NCI-H345 (cell line): ENCODE results near the gene SLCO3A1.

Source experiments
- DNase-seq: peaks from one replicate; lab custom pipeline; 2025; lab: John Stamatoyannopoulos, UW

Gene SLCO3A1

DNA sequence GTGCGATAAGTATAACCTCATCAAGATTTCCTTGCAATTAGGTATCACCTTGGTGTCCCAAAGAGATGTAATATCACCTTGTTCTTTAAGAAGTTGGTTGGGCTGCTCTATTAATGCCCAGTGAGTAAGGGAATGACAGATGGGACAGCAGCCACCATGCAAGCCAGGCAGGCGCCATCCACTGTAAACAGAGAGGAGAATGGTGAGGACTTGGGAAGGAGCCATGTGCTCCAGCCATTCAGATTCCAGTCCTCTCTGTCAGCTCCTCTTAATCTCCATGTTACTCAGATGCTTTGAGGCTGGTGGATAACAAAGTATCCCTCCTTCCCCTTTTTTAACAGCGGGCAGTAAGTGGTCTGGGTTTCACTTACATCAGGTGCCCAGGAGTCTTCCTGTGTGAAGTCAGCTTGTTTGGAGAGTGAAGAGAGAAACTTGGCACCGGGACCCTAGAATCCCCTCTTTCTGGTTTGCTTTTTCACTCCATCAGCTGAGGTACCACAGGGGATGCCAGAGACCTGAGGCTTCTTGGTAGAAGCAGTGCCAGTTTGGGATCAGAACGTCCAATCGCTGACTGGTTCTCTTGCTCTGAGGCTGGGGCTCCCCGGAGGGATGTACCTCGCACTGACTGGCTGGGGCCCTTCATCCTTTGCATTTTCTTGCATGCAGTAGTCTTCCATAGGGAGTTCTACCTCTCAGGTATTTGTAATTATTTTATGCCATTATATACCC lies 29.5 kb downstream of the SLCO3A1 start:
- DNase-seq = no peak

DNA sequence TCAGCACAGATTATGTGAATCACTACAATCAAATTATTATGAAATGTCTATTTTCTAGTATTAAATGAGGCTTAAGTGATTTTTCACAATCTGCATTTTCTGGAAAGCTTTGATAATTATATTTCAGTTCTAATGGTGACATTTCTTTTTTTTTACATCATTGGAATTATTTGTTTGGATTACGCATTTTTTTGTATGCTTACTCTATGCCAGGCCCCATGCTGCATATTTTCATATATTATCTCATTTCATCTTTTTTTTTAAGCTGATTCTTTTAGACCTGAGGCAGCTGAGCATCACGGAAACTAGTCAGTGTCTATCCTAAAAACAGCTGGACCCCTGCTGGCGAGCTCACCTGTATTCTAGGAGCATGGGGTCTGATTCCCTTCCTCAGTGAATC lies 31.1 kb downstream of the SLCO3A1 start:
- DNase-seq = no peak

DNA sequence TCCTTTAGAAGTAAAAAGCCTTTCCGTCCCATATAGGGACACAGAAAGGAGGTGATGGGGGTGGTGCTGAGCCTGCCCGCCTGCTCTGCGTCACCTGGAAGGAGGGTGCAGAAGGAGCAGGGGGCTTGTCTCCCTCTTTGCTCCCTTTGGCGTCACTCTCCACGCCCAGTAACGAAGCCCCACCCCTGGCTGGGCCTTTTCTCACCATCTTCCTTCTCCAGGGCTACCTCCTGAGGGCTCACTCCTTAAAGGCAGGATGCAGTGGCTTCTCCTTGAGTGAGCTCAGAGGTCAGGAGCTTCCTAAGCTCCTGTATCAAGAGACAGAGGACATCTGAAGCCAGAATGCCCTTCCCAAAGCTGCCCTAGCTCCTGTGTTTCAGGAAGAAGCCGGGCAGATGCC lies 31.5 kb downstream of the SLCO3A1 start:
- DNase-seq = no peak

DNA sequence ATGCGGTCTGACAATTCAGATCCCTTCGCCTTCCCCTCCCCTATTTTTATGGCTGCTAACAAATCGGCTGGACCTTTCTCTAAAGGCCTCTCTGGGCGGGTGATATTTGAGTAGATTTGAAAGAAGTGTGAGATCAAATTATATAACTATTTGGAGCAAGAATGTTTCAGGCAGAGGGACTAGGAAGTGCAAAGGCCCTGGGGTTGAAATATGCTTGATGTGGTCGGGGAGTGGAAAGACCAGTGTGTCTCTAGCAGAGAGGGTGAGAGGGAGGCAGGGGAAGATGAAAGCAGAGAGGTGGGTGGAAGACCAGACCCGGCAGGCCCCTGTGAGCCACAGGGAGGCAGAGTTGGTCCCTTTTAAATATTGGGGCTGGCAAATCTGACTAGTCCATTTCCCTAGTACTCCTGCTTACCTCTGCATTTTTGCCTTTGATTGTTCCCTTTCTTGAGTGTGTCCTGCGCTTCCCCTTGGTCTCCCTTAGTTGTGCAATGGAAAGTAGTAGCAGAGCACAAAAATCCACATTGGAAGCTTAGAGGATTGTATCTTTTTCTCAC lies 32.3 kb downstream of the SLCO3A1 start:
- no peak for DNase-seq

DNA sequence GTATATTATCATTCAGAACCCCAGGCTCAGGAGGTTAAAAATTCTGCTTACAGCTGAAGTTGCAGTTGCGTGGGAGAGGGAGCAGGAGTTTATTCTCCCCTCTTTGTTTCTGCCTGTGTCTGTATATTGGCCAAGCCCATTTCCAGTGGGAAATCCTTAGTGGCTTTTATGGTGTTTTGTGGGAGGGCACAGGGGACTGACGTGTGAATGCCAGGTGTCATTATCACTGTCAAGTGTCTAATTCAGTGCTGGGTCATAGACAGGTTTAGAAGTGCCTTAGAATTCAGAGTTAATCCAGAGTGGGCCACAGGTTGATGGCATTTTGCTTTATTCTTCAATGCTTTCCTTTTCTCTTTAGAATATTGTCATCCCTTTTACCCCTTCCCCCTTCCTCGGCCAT lies 33.4 kb downstream of the SLCO3A1 start:
- DNase-seq = no peak

DNA sequence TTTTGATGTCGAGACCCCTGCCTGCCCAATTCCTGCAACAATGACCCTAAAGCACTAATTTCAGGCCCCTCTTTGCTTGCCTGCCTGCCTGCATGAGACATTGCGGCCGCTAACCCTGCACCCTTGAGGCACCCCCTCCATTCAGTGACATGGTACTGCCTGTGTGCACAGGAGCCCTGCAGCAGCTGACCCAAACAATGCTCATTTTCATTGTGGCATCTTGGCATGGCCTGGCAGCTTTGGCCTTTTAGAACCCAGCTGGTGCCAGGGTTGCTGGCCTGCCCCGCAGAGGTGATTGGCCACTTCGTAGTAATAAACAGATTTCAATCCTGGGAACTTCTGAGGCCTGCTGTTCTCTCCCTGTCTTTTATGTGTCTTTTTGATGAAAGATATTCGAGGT lies 33.8 kb downstream of the SLCO3A1 start:
- no peak for DNase-seq

DNA sequence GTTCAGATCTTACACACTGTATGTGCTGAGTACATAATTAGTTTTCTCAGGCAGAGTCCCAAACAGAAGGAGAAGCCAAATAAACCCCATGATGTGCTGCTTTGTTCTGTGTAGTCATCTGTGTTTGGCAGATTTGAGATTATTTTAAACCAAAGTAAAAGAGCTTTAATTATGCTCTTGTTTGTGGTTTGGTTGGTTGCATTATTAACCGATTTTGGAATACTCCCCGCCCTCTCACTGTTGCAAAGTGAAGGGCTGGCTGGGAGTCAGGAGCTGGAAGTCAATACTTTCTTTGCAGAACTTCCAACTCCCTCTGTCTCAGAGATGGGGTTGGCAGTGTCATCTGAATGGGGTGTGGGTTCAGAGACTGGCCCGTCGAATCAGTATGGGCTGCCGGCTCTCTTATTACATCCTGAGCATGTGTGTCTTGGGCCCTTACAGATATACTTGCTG lies 34.4 kb downstream of the SLCO3A1 start:
- DNase-seq = no peak

DNA sequence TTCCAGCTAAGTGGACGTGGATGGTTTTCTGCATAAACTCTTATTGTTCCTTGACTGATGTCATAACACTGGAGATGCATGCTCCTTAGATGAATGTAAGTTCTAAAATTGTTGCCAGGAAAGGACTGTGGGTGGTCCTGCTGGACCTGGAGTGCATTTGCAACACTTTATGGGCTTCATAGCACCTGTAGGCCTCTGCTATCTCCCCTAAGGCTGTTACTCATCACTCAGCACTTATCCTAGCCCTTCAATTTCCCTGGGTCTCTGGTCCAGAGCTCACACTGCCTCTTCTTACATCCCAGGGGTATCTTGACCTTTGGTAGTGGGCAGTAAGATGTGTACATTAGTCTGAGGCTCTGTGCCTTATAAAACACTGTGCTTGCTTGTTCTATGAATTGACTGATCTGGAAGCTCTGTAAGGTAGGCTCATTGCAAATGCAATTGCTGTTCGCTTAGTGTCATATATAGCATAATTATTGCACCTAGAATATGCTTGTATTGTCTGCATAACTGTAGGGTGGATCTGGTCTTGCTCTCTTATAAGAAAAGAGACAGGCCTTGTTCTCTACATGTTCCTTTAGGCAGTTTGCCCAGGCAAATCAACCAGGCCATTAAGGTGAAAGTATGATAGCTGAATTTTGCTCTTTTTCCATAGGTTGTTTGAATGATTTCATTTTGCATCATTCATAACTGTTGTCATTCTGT lies 35.8 kb downstream of the SLCO3A1 start:
- DNase-seq = no peak

DNA sequence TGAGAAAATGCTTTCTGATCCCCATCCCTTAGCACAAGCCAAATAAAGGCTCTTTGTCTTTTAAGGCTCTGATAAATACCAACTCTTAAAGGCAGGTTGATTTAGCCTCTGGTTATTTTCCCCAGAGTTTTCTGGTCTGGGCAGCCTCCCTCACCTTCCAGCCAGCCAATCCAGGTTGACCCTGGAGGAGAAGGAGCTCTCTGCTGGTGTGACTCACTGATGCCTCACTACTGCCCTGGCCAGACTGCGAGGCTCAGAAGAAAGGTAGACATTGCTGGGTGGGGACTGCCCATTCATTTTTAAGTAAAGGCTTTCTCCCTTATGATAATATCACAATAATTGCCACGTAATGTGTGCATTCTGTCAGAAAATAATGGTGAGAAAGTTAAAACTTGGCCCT lies 37.1 kb downstream of the SLCO3A1 start:
- no peak for DNase-seq

DNA sequence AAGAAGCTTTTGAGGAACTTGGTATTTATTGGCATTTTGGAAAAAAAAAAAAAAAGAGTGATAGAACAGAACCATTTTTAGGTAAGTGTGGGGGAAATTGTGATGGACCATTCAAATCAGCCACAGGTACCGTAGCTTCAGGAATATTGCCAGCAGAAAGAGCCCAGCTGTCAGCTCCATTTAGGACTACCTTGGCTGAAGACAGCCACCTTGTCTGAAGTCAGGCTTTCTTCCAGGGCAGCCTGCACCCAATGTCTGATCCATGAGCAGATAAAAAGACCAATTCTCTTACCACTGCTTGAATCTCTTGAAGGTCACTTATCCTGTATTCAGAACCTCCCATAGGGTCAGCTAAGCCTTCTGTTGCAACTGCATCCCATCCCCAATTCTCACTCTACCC lies 37.6 kb downstream of the SLCO3A1 start:
- DNase-seq = no peak

DNA sequence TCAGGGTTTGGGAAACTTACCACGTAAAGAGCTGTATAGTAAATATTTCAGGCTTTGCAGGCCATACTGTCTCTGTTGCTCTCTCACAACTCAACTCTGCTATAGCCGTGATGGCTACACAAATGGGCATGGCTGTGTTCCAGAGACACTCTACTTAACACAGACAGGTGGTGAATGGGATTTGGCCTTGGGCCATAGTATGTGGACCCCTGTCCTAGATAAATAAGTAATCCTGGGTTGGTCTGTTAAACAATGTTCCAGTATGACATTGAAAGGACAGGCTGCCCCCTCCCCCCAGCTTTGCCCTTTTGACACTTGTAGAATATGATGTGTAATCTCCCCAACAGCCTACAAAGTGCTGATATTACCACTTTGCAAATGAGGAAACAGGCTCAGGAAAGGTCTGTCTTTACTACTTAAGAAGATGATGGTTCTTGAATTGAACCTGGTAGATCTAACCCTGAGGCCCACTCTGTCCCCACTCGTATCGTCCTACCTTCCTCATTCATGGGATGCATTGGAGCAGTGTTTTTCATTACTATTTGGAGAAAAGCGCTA lies 38.4 kb downstream of the SLCO3A1 start:
- no peak for DNase-seq

DNA sequence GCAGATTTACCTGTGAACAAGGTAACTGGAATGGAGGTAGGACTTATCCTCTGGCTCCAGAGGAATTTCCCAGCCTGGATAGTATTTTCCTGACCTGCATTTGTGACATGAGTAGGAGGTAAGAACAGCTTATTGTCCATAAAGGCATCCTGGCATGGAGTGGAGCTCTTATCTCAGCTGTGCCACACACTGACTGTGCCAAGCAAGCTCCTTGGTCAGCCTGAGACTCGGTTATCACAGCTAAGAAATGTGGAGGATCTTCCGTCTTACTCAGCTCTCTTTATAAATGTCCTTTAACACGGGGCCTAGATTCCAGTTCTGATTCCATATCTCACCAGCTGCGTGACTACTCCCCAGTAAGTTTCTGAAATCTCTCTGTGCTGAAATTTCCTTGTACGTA lies 38.9 kb downstream of the SLCO3A1 start:
- DNase-seq = no peak

DNA sequence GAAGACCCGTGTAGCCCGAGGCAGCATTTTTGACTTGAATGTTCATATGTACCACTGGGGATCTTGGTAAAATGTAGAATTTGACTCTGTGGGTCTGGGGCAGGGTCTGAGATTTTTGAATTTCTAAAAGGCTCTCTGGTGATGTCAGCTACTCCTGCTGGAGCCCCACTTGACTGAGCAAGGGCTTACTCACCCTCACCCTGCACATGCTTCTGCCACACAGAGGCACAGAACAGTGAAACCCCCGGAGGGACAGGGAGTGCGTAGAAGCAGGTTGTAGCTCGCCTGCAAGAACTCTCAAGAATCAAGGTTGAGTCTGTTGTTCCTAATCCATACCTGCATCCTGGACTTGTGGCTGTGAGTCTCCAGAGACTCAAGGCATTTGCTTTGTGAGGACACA lies 41.1 kb downstream of the SLCO3A1 start:
- no peak for DNase-seq

DNA sequence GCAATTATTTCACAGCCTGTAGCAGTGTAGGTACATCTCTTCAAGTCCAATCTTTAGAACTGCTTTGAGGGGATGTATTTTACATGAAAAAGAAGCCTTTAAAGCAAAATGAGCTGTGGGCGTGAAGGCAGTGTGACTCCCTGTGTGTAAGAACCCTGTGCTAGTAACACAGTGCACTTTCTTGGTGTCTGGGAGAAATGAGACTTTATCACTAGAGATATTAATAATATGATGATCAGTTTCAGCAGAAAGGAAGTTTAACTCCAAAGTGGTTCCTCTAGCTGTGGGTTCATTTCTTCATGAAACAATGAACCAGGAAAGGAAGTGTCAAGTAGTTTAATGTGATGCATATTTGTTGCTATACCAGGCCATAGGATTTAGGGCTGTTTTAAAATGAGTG lies 41.5 kb downstream of the SLCO3A1 start:
- no peak for DNase-seq

DNA sequence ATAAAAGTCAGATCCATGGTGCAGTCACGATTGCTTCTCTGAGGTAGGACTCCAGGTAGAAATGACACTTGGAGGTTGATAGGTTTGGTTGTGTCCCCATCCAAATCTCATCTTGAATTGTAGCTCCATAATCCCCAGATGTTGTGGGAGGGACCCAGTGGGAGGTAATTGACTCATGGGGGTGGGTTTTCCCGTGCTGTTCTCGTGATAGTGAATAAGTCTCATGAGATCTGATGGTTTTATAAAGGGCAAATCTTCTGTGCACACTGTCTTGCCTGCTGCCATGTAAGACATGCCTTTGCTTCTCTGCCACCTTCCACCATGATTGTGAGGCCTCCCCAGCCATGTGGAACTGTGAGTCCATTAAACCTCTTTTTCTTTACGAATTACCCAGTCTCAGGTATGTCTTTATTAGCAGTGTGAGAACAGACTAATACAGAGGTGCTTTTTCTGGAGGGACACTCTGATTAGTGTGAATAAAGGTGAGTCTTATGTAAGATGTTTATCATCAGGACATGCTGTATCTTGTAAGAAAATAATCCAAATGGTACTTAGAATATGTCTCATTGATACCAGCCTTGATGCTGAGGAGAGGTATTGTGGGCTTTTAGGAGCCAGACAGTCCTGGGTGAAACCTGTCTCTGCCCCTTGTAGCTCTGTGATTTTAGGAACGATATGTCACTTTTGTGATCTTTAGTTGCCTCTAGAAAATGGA lies 43.0 kb downstream of the SLCO3A1 start:
- no peak for DNase-seq

DNA sequence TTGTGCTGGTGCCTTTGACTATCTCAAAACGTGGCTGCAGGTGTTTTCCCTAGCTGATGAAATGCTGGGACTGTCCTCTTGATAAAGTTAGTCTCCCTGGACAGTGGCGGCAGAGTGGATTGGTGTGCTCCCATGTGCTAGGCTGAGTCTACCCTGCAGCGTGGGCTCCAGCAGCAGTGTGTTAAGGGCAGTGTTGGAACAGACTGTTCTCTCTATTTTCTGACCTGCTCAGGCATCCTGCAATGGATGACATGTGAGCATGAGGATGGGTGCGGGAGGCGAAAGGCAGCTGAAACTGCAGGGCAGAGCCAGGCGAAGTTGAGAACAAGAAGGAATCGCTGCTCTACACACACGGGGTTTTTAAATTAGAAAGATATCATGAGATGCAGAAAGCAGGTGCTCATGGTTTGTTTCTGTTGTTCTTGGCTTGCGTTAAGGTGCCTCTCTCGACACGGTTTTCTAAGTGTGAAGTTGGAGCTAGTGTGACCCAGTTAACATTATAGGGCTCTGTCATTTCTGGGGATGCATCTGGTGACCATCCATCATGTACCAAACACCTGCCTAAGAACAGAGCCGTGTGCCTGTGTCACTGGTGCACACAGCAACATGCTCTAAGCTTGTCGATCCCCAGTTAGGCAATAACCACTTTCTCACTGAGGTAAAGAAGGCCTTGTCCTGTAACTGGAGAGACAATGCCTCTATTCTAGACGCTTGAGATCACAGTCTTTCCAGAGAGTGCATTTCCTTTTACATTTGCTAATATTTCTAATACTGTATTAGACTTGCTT lies 44.3 kb downstream of the SLCO3A1 start:
- DNase-seq = no peak

DNA sequence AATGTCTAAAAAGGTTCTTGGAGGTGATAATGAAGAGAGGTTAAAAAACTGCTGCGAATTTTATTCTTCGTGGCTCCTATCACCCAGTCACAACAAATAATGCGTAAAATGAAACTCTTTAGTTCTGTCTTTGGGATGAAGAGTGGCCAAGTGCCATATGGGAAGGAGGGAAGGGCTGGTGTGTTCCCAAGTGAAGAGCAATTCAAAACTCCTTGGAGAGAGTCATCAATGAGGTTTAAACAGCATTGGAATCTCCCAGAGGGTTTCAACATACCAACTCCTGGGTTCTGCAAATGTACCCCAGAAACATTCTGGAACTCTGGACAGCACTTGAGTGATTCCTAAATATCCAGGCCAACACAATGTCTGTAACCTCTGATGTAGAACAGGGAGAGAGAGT lies 45.3 kb downstream of the SLCO3A1 start:
- no peak for DNase-seq

DNA sequence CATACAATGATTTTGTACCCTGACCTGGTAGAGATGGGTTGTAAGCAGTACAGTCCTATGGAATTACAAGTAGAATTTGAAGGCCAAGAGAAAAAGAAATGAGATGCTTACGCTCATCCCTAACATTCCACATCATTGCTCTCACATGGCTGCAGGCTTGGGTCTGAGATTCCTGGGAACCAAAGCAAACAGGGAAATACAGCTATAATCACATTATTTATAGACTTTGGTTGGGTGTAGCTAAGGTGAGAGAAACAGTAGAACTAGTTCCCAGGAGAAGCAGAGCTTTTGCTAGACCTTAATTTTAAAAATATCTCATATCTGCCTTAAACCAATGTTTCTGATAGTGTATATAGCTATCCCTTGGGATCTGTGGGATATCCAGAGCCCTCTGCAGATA lies 51.4 kb downstream of the SLCO3A1 start:
- DNase-seq = no peak

DNA sequence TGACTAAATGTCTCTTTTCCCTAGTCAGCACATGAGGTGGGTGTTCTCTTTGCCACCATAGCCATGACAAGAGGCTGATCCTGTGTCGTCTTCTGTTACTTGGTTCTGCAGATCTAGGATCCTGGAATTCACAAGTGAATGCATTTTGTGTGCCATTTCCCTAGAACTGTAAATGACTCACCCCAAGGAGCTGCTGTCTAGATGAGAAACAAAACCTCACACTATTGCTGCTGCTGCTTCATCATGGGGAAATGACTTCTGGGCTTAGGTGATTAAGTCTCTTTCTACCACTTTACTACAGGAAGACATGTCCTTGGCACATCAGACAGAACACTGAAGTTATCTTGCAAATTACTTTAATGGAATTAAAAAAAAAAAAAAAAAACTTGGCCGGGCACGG lies 54.9 kb downstream of the SLCO3A1 start:
- DNase-seq = no peak

DNA sequence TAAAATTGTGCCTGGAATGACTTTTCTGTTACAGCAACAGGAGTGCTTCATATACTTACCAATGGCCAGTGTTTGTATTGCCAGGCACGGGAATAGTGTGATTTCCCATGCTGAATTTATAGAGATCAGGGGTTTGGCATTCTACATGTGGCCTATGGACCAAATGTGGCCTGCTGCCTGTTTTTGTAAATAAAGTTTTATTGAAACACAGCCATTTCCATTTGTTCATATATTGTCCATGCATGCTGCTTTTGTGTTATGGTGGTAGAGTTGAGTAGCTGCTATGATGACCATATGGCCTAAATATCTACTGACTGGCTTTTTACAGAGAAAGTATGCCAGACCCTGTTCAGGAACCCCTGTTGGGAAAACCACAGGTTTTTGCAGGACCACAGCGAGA lies 55.6 kb downstream of the SLCO3A1 start:
- no peak for DNase-seq

DNA sequence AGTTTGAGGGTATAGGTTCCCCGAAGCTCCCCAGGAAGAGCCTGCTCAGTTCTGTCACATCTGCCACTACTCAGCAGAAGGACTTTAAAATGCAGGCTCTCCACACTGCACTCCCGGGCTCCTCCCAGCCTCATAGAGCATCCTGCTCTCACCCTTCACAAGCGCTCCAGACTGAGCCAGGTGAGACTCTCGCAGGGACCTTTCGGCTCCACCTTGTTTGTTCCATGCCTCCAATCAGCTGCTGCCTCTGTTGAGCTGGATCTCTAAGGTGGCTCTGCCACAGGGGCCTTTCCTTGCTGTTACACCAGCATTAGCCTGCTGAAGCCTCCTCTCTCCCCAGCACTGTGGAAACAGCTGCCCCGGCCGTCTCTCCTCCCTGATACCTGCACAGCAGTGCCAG lies 56.1 kb downstream of the SLCO3A1 start:
- DNase-seq = peak; percentile 62

DNA sequence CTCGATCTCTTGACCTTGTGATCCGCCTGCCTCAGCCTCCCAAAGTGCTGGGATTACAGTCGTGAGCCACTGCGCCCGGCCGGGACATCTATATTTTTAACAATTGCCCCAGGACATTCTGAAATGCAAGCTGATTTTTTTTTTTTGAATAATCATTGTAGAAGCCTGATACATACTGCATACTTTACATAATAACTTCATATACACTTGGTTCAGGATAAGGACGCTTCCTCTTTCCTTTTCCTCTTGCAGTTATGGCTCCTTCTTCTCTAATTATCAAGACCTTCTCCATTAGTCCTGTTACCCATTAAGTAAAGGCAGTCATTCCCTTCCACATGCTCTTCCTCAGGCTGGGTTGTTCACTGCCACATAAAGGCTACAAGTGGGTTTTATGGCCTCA lies 58.3 kb downstream of the SLCO3A1 start:
- no peak for DNase-seq
